Naive thymus-derived CD4-positive, alpha-beta T cell (primary cell): Measurements from ENCODE around the gene TPBG. TPM values are rescaled to one million over a fixed set of nuclear protein-coding genes. Genes with fewer than 3 reads are reported as not detected.

Source experiments
- ATAC-seq: fragments of 150-1000 bp; cut with Tn5 transposase; 2 replicates; pipeline ENCODE4 v1.10.0; 2021; ENCODE audit warnings: mild to moderate bottlenecking, moderate library complexity
- CTCF ChIA-PET: fragments of 350-600 bp; sonication (Branson Sonifier 250); formaldehyde crosslinking; loops from one replicate; lab custom pipeline; 2021; ENCODE audit warnings: antibody characterized with exemption; lab: Charles Lee
- POLR2A ChIA-PET: fragments of 350-600 bp; sonication (Branson Sonifier 250); formaldehyde crosslinking; loops from one replicate; lab custom pipeline; 2021; ENCODE audit warnings: antibody characterized with exemption, inconsistent platforms; lab: Charles Lee
- DNase-seq, 9 donors: peaks; one replicate each; pipeline versions ENCODE4 v3.0.0 to v3.0.0-alpha.2; 2020 to 2022; ENCODE audit warnings: mixed read lengths in 1 of 9
- H3K27ac ChIP-seq: one replicate; pipeline ENCODE4 v1.7.0; 2013; ENCODE audit warnings: mild to moderate bottlenecking, low read depth, low read length, moderate library complexity
- H3K27me3 ChIP-seq, 2 donors: one replicate each; pipeline ENCODE4 v1.7.0; 2013; ENCODE audit warnings: low read length in 2 of 2, mild to moderate bottlenecking in 2 of 2, moderate library complexity in 2 of 2; ENCODE audit not compliant: control insufficient read depth in 2 of 2, insufficient read depth in 2 of 2
- H3K36me3 ChIP-seq, 3 experiments: 1 replicate in 2 of 3; 2 replicates in 1 of 3; pipeline ENCODE4 v1.7.0; 2013; ENCODE audit warnings: low read length in 3 of 3, mild to moderate bottlenecking in 3 of 3, moderate library complexity in 1 of 3; ENCODE audit not compliant: insufficient read depth in 3 of 3, control insufficient read depth in 2 of 3
- H3K4me1 ChIP-seq, 2 donors: one replicate each; pipeline ENCODE4 v1.7.0; 2013; ENCODE audit warnings: low read length in 2 of 2, mild to moderate bottlenecking in 2 of 2, moderate library complexity in 1 of 2; ENCODE audit not compliant: control insufficient read depth in 2 of 2, insufficient read depth in 2 of 2
- H3K4me3 ChIP-seq: 2 replicates; pipeline ENCODE4 v1.7.0; 2013; ENCODE audit warnings: mild to moderate bottlenecking, low read length
- H3K9me3 ChIP-seq, 3 experiments: 1 replicate in 2 of 3; 2 replicates in 1 of 3; pipeline ENCODE4 v1.7.0; 2013; ENCODE audit warnings: low read length in 3 of 3; ENCODE audit not compliant: control insufficient read depth in 2 of 3
- H3K27ac Mint-ChIP-seq, 9 donors: one replicate each; pipeline ENCODE4 v1.8.0; 2020 to 2022; ENCODE audit warnings: mixed read lengths in 9 of 9, mild to moderate bottlenecking in 8 of 9, moderate library complexity in 5 of 9, inconsistent platforms in 2 of 9
- H3K27me3 Mint-ChIP-seq, 5 donors: one replicate each; pipeline ENCODE4 v1.8.0; 2021 to 2022; ENCODE audit warnings: mixed read lengths in 5 of 5, mild to moderate bottlenecking in 1 of 5
- H3K36me3 Mint-ChIP-seq, 5 donors: one replicate each; pipeline ENCODE4 v1.8.0; 2020 to 2022; ENCODE audit warnings: mixed read lengths in 5 of 5, mild to moderate bottlenecking in 3 of 5, inconsistent platforms in 1 of 5
- H3K4me1 Mint-ChIP-seq, 7 donors: one replicate each; pipeline ENCODE4 v1.8.0; 2020 to 2022; ENCODE audit warnings: mixed read lengths in 7 of 7, mild to moderate bottlenecking in 3 of 7, inconsistent platforms in 1 of 7
- H3K4me3 Mint-ChIP-seq, 10 donors: one replicate each; pipeline ENCODE4 v1.8.0; 2020 to 2022; ENCODE audit warnings: mild to moderate bottlenecking in 10 of 10, mixed read lengths in 10 of 10, moderate library complexity in 6 of 10, inconsistent platforms in 2 of 10
- H3K9me3 Mint-ChIP-seq, 11 donors: one replicate each; pipeline ENCODE4 v1.8.0; 2020 to 2022; ENCODE audit warnings: mixed read lengths in 11 of 11, mild to moderate bottlenecking in 4 of 11, inconsistent platforms in 1 of 11, moderate library complexity in 1 of 11
- intact Hi-C, 2 donors: fragments of 100-400 bp; cut with micrococcal nuclease; formaldehyde crosslinking; loops; one replicate each; pipeline ENCODE4 v1.15.1; 2023
- polyA plus RNA-seq, 2 donors: library from polyadenylated mRNA; unstranded; fragments of 300-500 nt; fragmentation: Illumina TruSeq; gene quantifications; one replicate each; pipeline ENCODE4 v1.2.3, GENCODE V29; 2021
- total RNA-seq, 6 experiments: library from RNA in 5 of 6; stranded (reverse) in 5 of 6; gene quantifications; 1 replicate in 5 of 6; 2 replicates in 1 of 6; pipeline ENCODE4 v1.2.3 and lab custom pipeline; 2021 to 2026

The TPBG gene
- total and polyA plus RNA-seq, 7 experiments from 2014 or later = 0.34 TPM; not detected in 6

DNA sequence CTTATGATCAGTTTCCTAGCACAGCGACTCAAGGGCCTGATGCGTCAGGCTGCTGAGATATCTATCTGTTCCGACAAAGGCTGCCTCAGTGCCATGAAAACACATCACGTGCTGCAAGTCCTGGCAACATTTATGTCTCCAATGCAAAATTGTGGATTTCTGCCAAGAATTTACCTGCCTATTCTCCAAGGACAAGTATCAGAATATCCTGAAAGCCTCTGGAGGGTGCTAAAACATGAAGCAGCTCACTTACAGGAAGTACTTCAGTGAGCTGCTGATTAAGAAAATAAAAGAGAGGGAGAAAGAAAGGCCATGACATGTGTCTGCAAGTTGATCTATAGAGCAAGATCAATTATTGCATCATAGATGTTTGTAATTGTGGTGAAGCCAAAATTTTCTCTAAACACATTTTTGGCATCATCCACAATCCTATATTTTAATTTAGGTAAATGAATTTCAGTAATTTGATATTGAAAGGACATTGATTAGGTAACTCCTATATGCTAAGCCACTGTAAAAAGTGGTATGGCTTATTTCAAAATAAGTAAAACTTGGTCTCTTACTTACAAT lies 25.8 kb upstream of the TPBG start:
- H3K27ac Mint-ChIP-seq = no peak overlapping the region
- DNase-seq = no peak
- peaks cover 0 to 13% (median 0%) of the 10 kb centered on the region in 5 donors for H3K36me3 Mint-ChIP-seq
- Histone ChIP-seq H3K36me3 (no peaks in the 10 kb centered on the region), H3K27me3 (peaks cover 0 to 3% of the 10 kb centered on the region in 2 donors), H3K4me3 (no peak overlapping the region), H3K27ac (no peak overlapping the region), H3K9me3 (no peaks in the 10 kb centered on the region), H3K4me1 (no peaks in the 10 kb centered on the region)
- ChIA-PET CTCF (no interaction called here), POLR2A (no interaction called here)
- H3K9me3 Mint-ChIP-seq = peaks cover 0 to 17% (median 10%) of the 10 kb centered on the region in 11 donors
- H3K4me1 Mint-ChIP-seq = no peaks in the 10 kb centered on the region
- no peak overlapping the region for H3K4me3 Mint-ChIP-seq
- ATAC-seq = no peak
- peaks cover 0 to 28% (median 13%) of the 10 kb centered on the region in 5 donors for H3K27me3 Mint-ChIP-seq
- intact Hi-C loops = no loop called here

DNA sequence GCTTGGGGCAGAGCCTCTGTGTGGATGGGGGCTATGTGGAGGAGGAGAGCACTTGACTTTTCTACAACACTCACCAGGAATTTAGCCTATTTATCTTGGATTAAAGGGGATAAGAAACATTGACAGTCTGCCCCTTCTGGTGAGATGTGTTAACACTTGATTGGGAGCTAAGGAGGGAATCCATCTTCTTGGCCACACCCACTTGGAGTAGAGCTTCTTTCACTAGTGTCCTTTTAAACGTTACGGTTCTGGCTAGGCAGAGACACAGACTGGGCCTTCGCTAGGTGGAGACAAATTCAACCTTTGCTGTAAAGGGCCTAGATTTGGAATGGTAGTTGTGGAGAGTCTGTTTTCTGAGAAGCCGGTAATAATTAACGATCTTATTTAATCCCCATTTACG lies 15.5 kb upstream of the TPBG start:
- H3K27ac Mint-ChIP-seq = no peak overlapping the region
- Histone ChIP-seq H3K27ac (no peak overlapping the region), H3K4me1 (no peaks in the 10 kb centered on the region), H3K4me3 (no peak overlapping the region), H3K36me3 (no peaks in the 10 kb centered on the region), H3K27me3 (no peaks in the 10 kb centered on the region), H3K9me3 (no peaks in the 10 kb centered on the region)
- H3K27me3 Mint-ChIP-seq = peaks cover 2 to 22% (median 12%) of the 10 kb centered on the region in 5 donors
- ATAC-seq (no peak), DNase-seq (no peak)
- peaks cover 0 to 24% (median 6%) of the 10 kb centered on the region in 11 donors for H3K9me3 Mint-ChIP-seq
- no peak overlapping the region for H3K4me3 Mint-ChIP-seq
- intact Hi-C loops = no loop called here
- peaks cover 0 to 4% (median 0%) of the 10 kb centered on the region in 5 donors for H3K36me3 Mint-ChIP-seq
- POLR2A ChIA-PET = no interaction called here
- no peaks in the 10 kb centered on the region for H3K4me1 Mint-ChIP-seq
- CTCF ChIA-PET = no interaction called here

DNA sequence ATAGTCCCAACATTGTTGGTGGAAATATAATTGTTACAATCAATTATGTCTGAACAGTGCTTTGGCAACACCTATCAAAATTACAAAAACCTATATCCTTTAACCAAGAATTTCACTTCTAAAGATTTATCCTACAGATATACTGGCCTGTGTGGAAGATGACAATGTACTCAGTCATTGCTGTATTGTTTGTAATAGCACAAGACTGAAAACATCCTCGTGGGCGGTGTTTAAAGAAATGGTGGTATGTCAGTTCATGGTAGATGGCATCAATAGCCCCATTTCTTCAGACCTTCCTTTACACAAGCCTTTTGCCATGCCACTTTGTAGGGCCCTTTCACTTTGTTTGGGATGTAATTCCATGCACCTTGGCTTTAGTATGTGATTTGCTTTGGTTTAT lies 9.8 kb upstream of the TPBG start:
- Mint-ChIP-seq H3K4me1 (no peaks in the 10 kb centered on the region), H3K36me3 (no peaks in the 10 kb centered on the region), H3K27ac (no peak overlapping the region), H3K9me3 (peaks cover 0 to 4% (median 0%) of the 10 kb centered on the region in 11 donors), H3K27me3 (peaks cover 6 to 21% (median 16%) of the 10 kb centered on the region in 5 donors), H3K4me3 (no peak overlapping the region)
- ChIA-PET POLR2A (no interaction called here), CTCF (no interaction called here)
- no peaks in the 10 kb centered on the region for H3K9me3 ChIP-seq
- DNase-seq (no peak), ATAC-seq (no peak)
- no peaks in the 10 kb centered on the region for H3K36me3 ChIP-seq
- intact Hi-C loops = no loop called here
- no peak overlapping the region for H3K27ac ChIP-seq
- no peak overlapping the region for H3K4me3 ChIP-seq
- H3K27me3 ChIP-seq = no peaks in the 10 kb centered on the region
- H3K4me1 ChIP-seq = no peaks in the 10 kb centered on the region

DNA sequence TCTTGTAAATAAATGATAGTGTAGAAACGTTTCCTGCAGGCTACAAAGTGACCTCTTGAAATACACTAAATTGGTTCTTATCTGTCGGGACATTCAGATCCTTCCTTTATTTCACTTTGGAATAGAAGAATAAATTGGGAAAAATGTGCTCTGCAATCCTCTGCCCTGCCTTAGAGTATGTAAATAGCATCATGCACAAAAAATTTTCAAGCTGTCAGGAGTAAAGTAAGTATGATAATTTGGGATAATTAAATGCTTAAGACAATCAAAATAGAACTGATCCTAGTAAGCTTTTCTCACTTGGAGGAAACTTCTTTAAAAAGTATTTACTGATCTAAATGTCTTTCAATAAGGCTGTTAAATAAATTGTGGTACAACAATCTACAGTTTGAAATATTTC lies 3.1 kb upstream of the TPBG start:
- DNase-seq (no peak), ATAC-seq (no peak)
- H3K27me3 Mint-ChIP-seq = peaks cover 44 to 62% (median 47%) of the 10 kb centered on the region in 5 donors
- Histone ChIP-seq H3K4me3 (no peak overlapping the region), H3K27ac (no peak overlapping the region), H3K27me3 (no peaks in the 10 kb centered on the region), H3K4me1 (no peaks in the 10 kb centered on the region), H3K9me3 (no peaks in the 10 kb centered on the region), H3K36me3 (no peaks in the 10 kb centered on the region)
- H3K4me1 Mint-ChIP-seq = peaks cover 0 to 21% (median 12%) of the 10 kb centered on the region in 7 donors
- H3K9me3 Mint-ChIP-seq = peaks cover 0 to 7% (median under 1%) of the 10 kb centered on the region in 11 donors
- H3K36me3 Mint-ChIP-seq = peaks cover 0 to 5% (median 0%) of the 10 kb centered on the region in 5 donors
- ChIA-PET CTCF (no interaction called here), POLR2A (no interaction called here)
- intact Hi-C loops = no loop called here
- no peak overlapping the region for H3K27ac Mint-ChIP-seq
- no peak overlapping the region for H3K4me3 Mint-ChIP-seq

DNA sequence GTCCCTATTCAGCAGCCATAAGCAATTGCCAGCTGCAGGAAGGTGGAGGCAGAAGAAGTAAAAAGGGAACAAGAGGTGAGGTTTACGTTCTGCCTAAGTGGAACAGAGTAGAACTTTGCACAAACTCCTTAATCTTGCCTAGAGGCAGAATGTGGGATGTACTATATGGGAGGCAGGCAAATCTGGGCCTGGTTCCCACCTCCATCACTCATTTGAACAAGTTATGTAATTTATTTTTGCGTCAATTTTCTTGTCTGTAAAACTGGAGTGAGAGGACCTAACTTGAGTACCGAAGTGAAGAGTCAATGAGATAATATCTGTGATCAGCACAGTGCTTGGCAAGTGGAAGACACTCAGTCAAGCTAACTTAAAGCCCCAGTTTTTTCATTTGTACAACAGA lies 2.0 kb upstream of the TPBG start:
- H3K27me3 ChIP-seq = no peaks in the 10 kb centered on the region
- ChIA-PET CTCF (no interaction called here), POLR2A (no interaction called here)
- no peak overlapping the region for H3K4me3 ChIP-seq
- H3K36me3 ChIP-seq = no peaks in the 10 kb centered on the region
- peaks cover 0 to 5% (median 0%) of the 10 kb centered on the region in 5 donors for H3K36me3 Mint-ChIP-seq
- peak overlapping the region in 1 of 10 donors; percentile 25 for H3K4me3 Mint-ChIP-seq
- intact Hi-C loops = no loop called here
- H3K4me1 ChIP-seq = peaks cover 0 to 2% of the 10 kb centered on the region in 2 donors
- peaks cover 55 to 73% (median 58%) of the 10 kb centered on the region in 5 donors for H3K27me3 Mint-ChIP-seq
- DNase-seq (no peak), ATAC-seq (no peak)
- H3K27ac ChIP-seq = no peak overlapping the region
- H3K9me3 ChIP-seq = no peaks in the 10 kb centered on the region
- peaks cover 0 to 7% (median 0%) of the 10 kb centered on the region in 11 donors for H3K9me3 Mint-ChIP-seq
- peaks cover 0 to 27% (median 13%) of the 10 kb centered on the region in 7 donors for H3K4me1 Mint-ChIP-seq
- no peak overlapping the region for H3K27ac Mint-ChIP-seq

DNA sequence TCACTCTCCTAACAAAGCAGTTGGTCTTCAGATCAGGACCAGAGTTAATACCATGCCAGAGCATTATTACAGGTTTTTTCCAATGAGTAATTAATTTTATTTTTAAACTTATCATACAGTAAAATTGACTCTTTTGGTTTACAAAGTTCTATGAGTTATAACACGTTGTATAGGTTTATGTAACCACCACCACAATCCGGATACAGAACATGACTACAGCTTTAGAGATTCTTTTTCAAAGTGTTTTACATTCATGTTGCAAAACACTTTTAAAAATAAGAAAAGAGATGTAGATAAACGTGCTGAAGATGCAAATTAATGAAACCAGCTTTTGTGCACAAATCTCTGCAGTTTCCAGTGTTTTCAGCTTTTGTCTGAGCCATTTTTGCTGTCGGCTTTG lies 1.5 kb upstream of the TPBG start:
- Mint-ChIP-seq H3K36me3 (peaks cover 0 to 5% (median 0%) of the 10 kb centered on the region in 5 donors), H3K9me3 (peaks cover 0 to 7% (median 0%) of the 10 kb centered on the region in 11 donors), H3K4me3 (peak overlapping the region in 4 of 10 donors; percentile 15 to 89 (median 68)), H3K27ac (no peak overlapping the region), H3K27me3 (peaks cover 59 to 76% (median 61%) of the 10 kb centered on the region in 5 donors), H3K4me1 (peaks cover 0 to 27% (median 13%) of the 10 kb centered on the region in 7 donors)
- H3K27me3 ChIP-seq = no peaks in the 10 kb centered on the region
- no peaks in the 10 kb centered on the region for H3K9me3 ChIP-seq
- H3K27ac ChIP-seq = no peak overlapping the region
- POLR2A ChIA-PET = no interaction called here
- H3K4me3 ChIP-seq = no peak overlapping the region
- intact Hi-C loops = no loop called here
- peaks cover 0 to 2% of the 10 kb centered on the region in 2 donors for H3K4me1 ChIP-seq
- CTCF ChIA-PET = no interaction called here
- ATAC-seq = no peak
- DNase-seq = no peak
- H3K36me3 ChIP-seq = no peaks in the 10 kb centered on the region

DNA sequence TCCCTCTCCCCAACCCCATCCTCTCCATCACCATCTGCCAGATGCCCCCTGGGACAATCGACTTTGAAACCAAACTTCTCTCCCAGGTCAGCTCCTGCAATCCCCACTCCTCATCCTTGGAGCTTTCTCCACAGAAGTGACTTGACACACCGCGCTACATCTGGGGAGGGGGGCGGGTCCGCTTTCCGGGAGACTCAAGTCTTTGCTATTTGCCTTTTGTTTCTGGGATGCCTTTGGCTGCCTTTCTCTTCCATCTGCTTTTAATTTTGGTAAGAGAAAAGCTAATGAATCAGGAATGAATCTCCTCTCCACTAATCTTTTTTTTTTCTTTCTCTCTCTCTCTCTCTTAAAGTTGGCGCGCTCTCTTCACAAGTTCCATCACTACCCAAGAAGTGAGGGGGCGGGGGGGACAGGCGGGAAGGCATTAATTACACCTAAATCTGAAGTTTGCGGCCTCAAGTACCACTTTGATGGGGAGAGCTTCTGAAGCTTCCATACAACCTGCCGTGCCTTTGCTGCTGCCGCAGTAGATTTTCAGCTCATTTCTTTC lies 664 bp upstream of the TPBG start:
- Histone ChIP-seq H3K4me3 (no peak overlapping the region), H3K36me3 (no peaks in the 10 kb centered on the region), H3K27me3 (no peaks in the 10 kb centered on the region), H3K4me1 (peaks cover 0 to 2% of the 10 kb centered on the region in 2 donors), H3K9me3 (no peaks in the 10 kb centered on the region), H3K27ac (no peak overlapping the region)
- CTCF ChIA-PET = no interaction called here
- Mint-ChIP-seq H3K27me3 (peaks cover 57 to 71% (median 61%) of the 10 kb centered on the region in 5 donors), H3K36me3 (peaks cover 0 to 5% (median 0%) of the 10 kb centered on the region in 5 donors), H3K4me1 (peaks cover 0 to 27% (median 13%) of the 10 kb centered on the region in 7 donors), H3K4me3 (peak overlapping the region; percentile 29 to 89 (median 68)), H3K27ac (no peak overlapping the region), H3K9me3 (peaks cover 0 to 7% (median 0%) of the 10 kb centered on the region in 11 donors)
- intact Hi-C loops = no loop called here
- ATAC-seq (no peak), DNase-seq (no peak)
- POLR2A ChIA-PET = no interaction called here
